Mucosa of stomach (tissue), 1 donor: ENCODE data around the gene FUT2.
"Not testable (repeated sequence)": the region's sequence is repeated elsewhere in the genome, so short reads cannot be mapped to it uniquely, and the experiment has no call there.

Experiments
- H3K27me3 ChIP-seq: one replicate; pipeline ENCODE4 v1.7.0; 2013; ENCODE audit warnings: mild to moderate bottlenecking, low read length; ENCODE audit not compliant: control insufficient read depth, insufficient read depth
- H3K36me3 ChIP-seq: one replicate; pipeline ENCODE4 v1.7.0; 2013; ENCODE audit warnings: low read length; ENCODE audit not compliant: control insufficient read depth, insufficient read depth
- H3K4me1 ChIP-seq: one replicate; pipeline ENCODE4 v1.7.0; 2013; ENCODE audit warnings: mild to moderate bottlenecking, low read length; ENCODE audit not compliant: control insufficient read depth, insufficient read depth
- H3K4me3 ChIP-seq: one replicate; pipeline ENCODE4 v1.7.0; 2013; ENCODE audit warnings: low read length
- H3K9ac ChIP-seq: one replicate; pipeline ENCODE4 v1.7.0; 2013; ENCODE audit warnings: mild to moderate bottlenecking, low read length, moderate library complexity
- H3K9me3 ChIP-seq: one replicate; pipeline ENCODE4 v1.7.0; 2013; ENCODE audit warnings: mild to moderate bottlenecking, low read length, moderate library complexity; ENCODE audit not compliant: control insufficient read depth
- donor health status: Pancreatic carcinoma.

Gene FUT2

DNA sequence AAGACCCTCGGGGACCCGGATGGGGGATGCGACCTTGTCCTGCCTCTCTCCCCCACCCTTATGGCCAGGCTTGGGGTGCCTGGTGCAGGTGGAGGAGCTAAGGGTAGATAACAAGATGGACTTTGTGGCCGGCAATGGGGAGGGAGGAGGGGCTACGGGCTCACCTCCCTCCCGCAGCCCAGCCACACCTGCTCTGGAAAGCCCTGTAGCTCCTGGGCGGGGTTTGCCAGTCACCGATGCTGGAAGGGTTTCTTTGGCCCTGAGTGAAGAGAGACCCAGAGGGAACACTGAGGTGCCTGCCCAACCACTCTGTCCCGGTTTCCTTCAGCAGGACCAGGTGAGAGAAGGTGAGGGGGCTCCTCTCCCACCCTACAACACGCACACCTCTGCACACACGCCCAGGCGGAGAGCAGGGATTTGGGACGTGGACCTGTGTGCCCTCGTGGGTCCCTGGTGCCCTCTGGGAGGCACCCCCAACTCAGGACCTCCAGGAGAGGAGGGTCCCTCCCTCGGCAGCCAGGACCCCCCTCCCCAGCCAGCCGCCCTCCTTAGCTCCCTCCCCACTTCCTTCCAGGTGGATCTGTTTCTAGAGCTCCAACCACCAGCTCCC is at the start of gene FUT2:
TSS of gene FUT2 (plus strand) at position 229 of the 610 bp plus-strand sequence. CDS start 6,986 bp downstream, outside the sequence.
- Histone ChIP-seq H3K9me3 (no peaks in the 10 kb centered on the region), H3K36me3 (no peaks in the 10 kb centered on the region), H3K4me3 (peak within 1 kb of the TSS; percentile 97), H3K9ac (peak within 1 kb of the TSS; percentile 100), H3K27me3 (no peaks in the 10 kb centered on the region), H3K4me1 (peaks cover 13% of the 10 kb centered on the region)

- Histone ChIP-seq H3K4me3 (peak within 1 kb of the TSS; percentile 74), H3K9me3 (no peaks in the 10 kb centered on the region), H3K36me3 (no peaks in the 10 kb centered on the region), H3K9ac (peak within 1 kb of the TSS; percentile 71), H3K27me3 (no peaks in the 10 kb centered on the region), H3K4me1 (peaks cover 24% of the 10 kb centered on the region)
Observed at GRCh38 chr19:48646001-48646721, 49.6 kb upstream of the FUT2 start, which contains the start of gene CA11. CA11 (minus strand) TSS chr19:48646187; CDS start chr19:48645632, 555 bp downstream.

GRCh38 chr19:48646722-48647216 is 49.0 kb upstream of the FUT2 start:
- H3K9me3 ChIP-seq = no peaks in the 10 kb centered on the region
- H3K4me1 ChIP-seq = peaks cover 24% of the 10 kb centered on the region
- no peaks in the 10 kb centered on the region for H3K27me3 ChIP-seq
- no peaks in the 10 kb centered on the region for H3K36me3 ChIP-seq
- no peak overlapping the region for H3K9ac ChIP-seq
- peak overlapping the region; percentile 42 for H3K4me3 ChIP-seq

DNA sequence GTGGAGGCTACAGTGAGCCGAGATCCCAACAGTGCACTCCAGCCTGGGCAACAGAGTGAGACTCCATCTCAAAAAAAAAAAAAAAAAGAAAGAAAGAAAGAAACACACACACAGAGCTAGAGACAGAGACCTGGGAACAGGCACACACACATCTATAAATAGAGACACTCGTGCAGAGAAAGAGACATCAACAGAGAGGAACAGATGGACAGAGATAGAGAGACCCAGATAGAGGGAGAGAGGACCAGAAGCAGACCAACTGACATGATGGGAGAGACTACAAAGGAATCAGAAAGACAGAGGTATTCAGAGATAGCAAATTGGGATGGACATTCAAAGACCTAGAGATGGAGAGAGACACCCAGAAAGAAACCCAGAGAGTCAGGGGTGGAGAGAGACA is 47.6 kb upstream of the FUT2 start:
- H3K4me3 ChIP-seq = no peak overlapping the region
- H3K36me3 ChIP-seq = no peaks in the 10 kb centered on the region
- no peaks in the 10 kb centered on the region for H3K27me3 ChIP-seq
- no peaks in the 10 kb centered on the region for H3K9me3 ChIP-seq
- H3K4me1 ChIP-seq = peaks cover 24% of the 10 kb centered on the region
- no peak overlapping the region for H3K9ac ChIP-seq

DNA sequence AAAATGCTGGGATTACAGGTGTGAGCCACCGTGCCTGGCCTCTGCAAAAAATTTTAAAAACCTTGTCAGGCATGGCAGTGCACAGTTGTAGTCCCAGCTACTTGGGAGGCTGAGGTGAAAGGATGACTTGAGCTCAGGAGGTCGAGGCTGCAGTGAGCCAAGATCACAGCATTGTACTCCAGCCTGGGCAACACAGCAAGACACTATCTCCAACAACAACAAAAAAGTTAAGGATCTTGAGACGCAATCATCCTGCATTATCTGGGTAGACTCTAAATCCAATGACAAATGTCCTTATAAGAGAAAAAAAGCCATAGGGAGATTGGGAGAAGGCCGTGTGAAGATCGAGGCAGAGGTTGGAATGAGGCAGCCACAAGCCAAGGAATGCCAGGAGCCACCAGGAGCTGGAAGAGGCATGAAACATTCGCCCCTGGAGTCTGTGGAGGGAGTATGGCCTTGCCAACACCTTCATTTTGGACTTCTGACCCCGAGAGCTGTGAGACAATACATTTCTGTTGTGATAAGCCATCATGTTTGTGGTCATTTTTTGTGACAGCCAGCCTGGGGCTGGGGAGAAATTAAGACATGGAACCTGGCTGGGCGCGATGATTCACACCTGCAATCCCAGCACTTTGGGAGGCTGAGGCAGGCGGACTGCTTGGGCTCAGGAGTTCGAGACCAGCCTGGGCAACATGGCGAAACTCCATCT is 44.6 kb upstream of the FUT2 start:
- H3K9me3 ChIP-seq = no peaks in the 10 kb centered on the region
- no peaks in the 10 kb centered on the region for H3K36me3 ChIP-seq
- no peak overlapping the region for H3K4me3 ChIP-seq
- no peak overlapping the region for H3K9ac ChIP-seq
- no peaks in the 10 kb centered on the region for H3K27me3 ChIP-seq
- peaks cover 4% of the 10 kb centered on the region for H3K4me1 ChIP-seq

- H3K9me3 ChIP-seq = no peaks in the 10 kb centered on the region
- H3K27me3 ChIP-seq = no peaks in the 10 kb centered on the region
- no peaks in the 10 kb centered on the region for H3K4me1 ChIP-seq
- H3K4me3 ChIP-seq = no peak overlapping the region
- H3K9ac ChIP-seq = no peak overlapping the region
- no peaks in the 10 kb centered on the region for H3K36me3 ChIP-seq
Observed at GRCh38 chr19:48651683-48652048, 44.1 kb upstream of the FUT2 start.

- no peak overlapping the region for H3K9ac ChIP-seq
- no peak overlapping the region for H3K4me3 ChIP-seq
- H3K4me1 ChIP-seq = no peaks in the 10 kb centered on the region
- no peaks in the 10 kb centered on the region for H3K9me3 ChIP-seq
- no peaks in the 10 kb centered on the region for H3K36me3 ChIP-seq
- no peaks in the 10 kb centered on the region for H3K27me3 ChIP-seq
Observed at GRCh38 chr19:48654299-48655059, 41.3 kb upstream of the FUT2 start.

GRCh38 chr19:48656840-48657474 is 38.8 kb upstream of the FUT2 start:
- Histone ChIP-seq H3K4me3 (no peak overlapping the region), H3K4me1 (peaks cover 9% of the 10 kb centered on the region), H3K36me3 (no peaks in the 10 kb centered on the region), H3K27me3 (no peaks in the 10 kb centered on the region), H3K9me3 (no peaks in the 10 kb centered on the region), H3K9ac (no peak overlapping the region)

DNA sequence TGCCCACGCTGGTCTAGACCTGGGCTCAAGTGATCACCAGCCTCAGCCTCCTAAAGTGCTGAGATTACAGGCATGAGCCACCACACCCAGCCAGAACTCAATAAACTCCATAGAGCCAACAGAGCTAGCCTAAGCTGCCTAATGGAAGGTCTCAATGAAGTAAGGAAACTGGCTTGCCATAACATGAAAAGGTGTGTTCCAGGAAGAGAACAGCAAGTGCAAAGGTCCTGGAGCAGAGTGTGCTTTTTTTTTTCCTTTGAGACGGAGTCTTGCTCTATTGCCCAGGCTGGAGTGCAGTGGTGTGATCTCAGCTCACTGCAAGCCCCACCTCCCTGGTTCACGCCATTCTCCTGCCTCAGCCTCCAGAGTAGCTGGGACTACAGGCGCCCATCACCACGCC is 37.9 kb upstream of the FUT2 start:
- H3K36me3 ChIP-seq, H3K9me3 ChIP-seq, H3K27me3 ChIP-seq, H3K9ac ChIP-seq, H3K4me1 ChIP-seq, H3K4me3 ChIP-seq: not testable (repeated sequence)

DNA sequence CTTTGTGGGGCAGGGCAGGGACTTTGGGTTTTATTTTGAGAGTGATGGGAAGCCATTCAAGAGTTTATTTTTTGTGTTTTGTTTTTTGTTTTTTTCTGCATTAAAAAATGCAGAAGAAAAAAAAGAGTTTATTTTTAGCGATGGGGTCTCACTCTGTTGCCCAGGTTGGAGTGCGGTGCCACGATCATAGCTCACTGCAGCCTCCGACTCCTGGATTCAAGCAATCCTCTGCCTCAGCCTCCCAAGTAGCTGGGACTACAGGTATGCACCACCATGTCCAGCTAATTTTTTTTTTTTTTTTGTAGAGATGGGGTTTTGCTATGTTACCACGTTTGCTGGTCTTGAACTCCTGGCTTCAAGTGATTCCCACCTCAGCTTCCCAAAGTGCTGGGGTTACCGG is 37.3 kb upstream of the FUT2 start:
- Histone ChIP-seq H3K4me1 (peaks cover 9% of the 10 kb centered on the region), H3K27me3 (no peaks in the 10 kb centered on the region), H3K9me3 (no peaks in the 10 kb centered on the region), H3K4me3 (no peak overlapping the region), H3K36me3 (no peaks in the 10 kb centered on the region), H3K9ac (no peak overlapping the region)

- H3K36me3 ChIP-seq = no peaks in the 10 kb centered on the region
Observed at GRCh38 chr19:48659768-48660167, 36.0 kb upstream of the FUT2 start.

More at GRCh38 chr19:48659768-48660167, 36.0 kb upstream of the FUT2 start:
- H3K9me3 ChIP-seq = no peaks in the 10 kb centered on the region
- H3K27me3 ChIP-seq = no peaks in the 10 kb centered on the region
- peaks cover 9% of the 10 kb centered on the region for H3K4me1 ChIP-seq
- no peak overlapping the region for H3K4me3 ChIP-seq
- H3K9ac ChIP-seq = no peak overlapping the region
